HEK293 (cell line): ENCODE data around the gene ZNF541.

Experiments used
- KLF10 ChIP-seq: fragments of 450-650 bp; IDR thresholded peaks from 2 replicates; pipeline ENCODE4 v1.5.1; 2018; ENCODE audit warnings: missing biosample characterization, mild to moderate bottlenecking, missing genetic modification characterization
- OSR2 ChIP-seq: fragments of 450-650 bp; formaldehyde crosslinking; IDR thresholded peaks from 2 replicates; pipeline ENCODE4 v1.5.1; 2016; ENCODE audit warnings: missing biosample characterization, missing genetic modification characterization
- REPIN1 ChIP-seq: fragments of 450-650 bp; formaldehyde crosslinking; IDR thresholded peaks from 2 replicates; pipeline ENCODE4 v1.5.1; 2017; ENCODE audit warnings: missing biosample characterization, missing genetic modification characterization, low read depth
- SP7 ChIP-seq: fragments of 450-650 bp; formaldehyde crosslinking; IDR thresholded peaks from 2 replicates; pipeline ENCODE4 v1.5.1; 2016; ENCODE audit warnings: missing biosample characterization, missing genetic modification characterization
- WT1 ChIP-seq: fragments of 450-650 bp; formaldehyde crosslinking; IDR thresholded peaks from 2 replicates; pipeline ENCODE4 v1.5.1; 2016; ENCODE audit warnings: missing biosample characterization, missing genetic modification characterization
- YY2 ChIP-seq: fragments of 450-650 bp; formaldehyde crosslinking; IDR thresholded peaks from 2 replicates; pipeline ENCODE4 v1.5.1; 2016; ENCODE audit warnings: missing biosample characterization, missing genetic modification characterization
- ZBTB10 ChIP-seq: fragments of 450-650 bp; formaldehyde crosslinking; IDR thresholded peaks from 2 replicates; pipeline ENCODE4 v1.5.1; 2016; ENCODE audit warnings: missing biosample characterization, missing genetic modification characterization
- ZBTB48 ChIP-seq: fragments of 450-650 bp; formaldehyde crosslinking; IDR thresholded peaks from 2 replicates; pipeline ENCODE4 v1.5.1; 2016; ENCODE audit warnings: missing biosample characterization, missing genetic modification characterization
- ZEB2 ChIP-seq: fragments of 450-650 bp; formaldehyde crosslinking; IDR thresholded peaks from 2 replicates; pipeline ENCODE4 v1.5.1; 2016; ENCODE audit warnings: missing biosample characterization, missing genetic modification characterization
- ZFP41 ChIP-seq: fragments of 450-650 bp; formaldehyde crosslinking; IDR thresholded peaks from 2 replicates; pipeline ENCODE4 v1.5.1; 2016; ENCODE audit warnings: missing biosample characterization, missing genetic modification characterization, borderline replicate concordance
- ZIC2 ChIP-seq: fragments of 450-650 bp; formaldehyde crosslinking; IDR thresholded peaks from 2 replicates; pipeline ENCODE4 v1.5.1; 2016; ENCODE audit warnings: missing biosample characterization, missing genetic modification characterization
- ZNF146 ChIP-seq: fragments of 450-650 bp; formaldehyde crosslinking; IDR thresholded peaks from 2 replicates; pipeline ENCODE4 v1.5.1; 2016; ENCODE audit warnings: missing biosample characterization, missing genetic modification characterization
- ZNF16 ChIP-seq: fragments of 450-650 bp; formaldehyde crosslinking; IDR thresholded peaks from 2 replicates; pipeline ENCODE4 v1.5.1; 2016; ENCODE audit warnings: low read depth, missing biosample characterization, missing genetic modification characterization
- ZNF274 ChIP-seq, 2 experiments: fragments of 200-500 bp in 1 of 2; fragments of 450-650 bp in 1 of 2; sonication (Bioruptor generic) in 1 of 2; formaldehyde crosslinking in 1 of 2; IDR thresholded peaks; 2 replicates each; pipeline versions ENCODE4 v1.5.1 to v1.6.1; 2014 to 2016; ENCODE audit warnings: borderline replicate concordance in 1 of 2, inconsistent platforms in 1 of 2, low read length in 1 of 2, missing biosample characterization in 1 of 2, missing genetic modification characterization in 1 of 2
- ZNF292 ChIP-seq: fragments of 450-650 bp; formaldehyde crosslinking; IDR thresholded peaks from 2 replicates; pipeline ENCODE4 v1.5.1; 2016; ENCODE audit warnings: low read depth, missing biosample characterization, missing genetic modification characterization, borderline replicate concordance
- ZNF37A ChIP-seq: fragments of 450-650 bp; IDR thresholded peaks from 2 replicates; pipeline ENCODE4 v1.5.1; 2018; ENCODE audit warnings: missing biosample characterization, missing genetic modification characterization
- ZNF391 ChIP-seq: fragments of 450-650 bp; formaldehyde crosslinking; IDR thresholded peaks from 2 replicates; pipeline ENCODE4 v1.5.1; 2016; ENCODE audit warnings: low read depth, missing biosample characterization, missing genetic modification characterization, borderline replicate concordance
- ZNF404 ChIP-seq: fragments of 450-650 bp; formaldehyde crosslinking; IDR thresholded peaks from 2 replicates; pipeline ENCODE4 v1.5.1; 2017; ENCODE audit warnings: missing biosample characterization, missing genetic modification characterization
- ZNF416 ChIP-seq: fragments of 450-650 bp; formaldehyde crosslinking; IDR thresholded peaks from 2 replicates; pipeline ENCODE4 v1.5.1; 2016; ENCODE audit warnings: missing biosample characterization, missing genetic modification characterization
- ZNF433 ChIP-seq: fragments of 450-650 bp; formaldehyde crosslinking; IDR thresholded peaks from 2 replicates; pipeline ENCODE4 v1.5.1; 2016; ENCODE audit warnings: missing biosample characterization, missing genetic modification characterization, low read depth
- ZNF473 ChIP-seq: fragments of 450-650 bp; formaldehyde crosslinking; IDR thresholded peaks from 2 replicates; pipeline ENCODE4 v1.5.1; 2017; ENCODE audit warnings: missing biosample characterization, missing genetic modification characterization
- ZNF513 ChIP-seq: fragments of 450-650 bp; IDR thresholded peaks from 2 replicates; pipeline ENCODE4 v1.5.1; 2018; ENCODE audit warnings: missing biosample characterization, missing genetic modification characterization
- ZNF514 ChIP-seq: fragments of 450-650 bp; formaldehyde crosslinking; IDR thresholded peaks from 2 replicates; pipeline ENCODE4 v1.5.1; 2016; ENCODE audit warnings: missing biosample characterization, missing genetic modification characterization
- ZNF548 ChIP-seq: fragments of 450-650 bp; formaldehyde crosslinking; IDR thresholded peaks from 2 replicates; pipeline ENCODE4 v1.5.1; 2016; ENCODE audit warnings: missing biosample characterization, missing genetic modification characterization
- ZNF558 ChIP-seq: fragments of 450-650 bp; formaldehyde crosslinking; IDR thresholded peaks from 2 replicates; pipeline ENCODE4 v1.5.1; 2016; ENCODE audit warnings: missing biosample characterization, missing genetic modification characterization
- ZNF596 ChIP-seq: fragments of 450-650 bp; IDR thresholded peaks from 2 replicates; pipeline ENCODE4 v1.5.0; 2018; ENCODE audit warnings: missing biosample characterization, mild to moderate bottlenecking, missing genetic modification characterization, moderate library complexity
- ZNF629 ChIP-seq: fragments of 450-650 bp; formaldehyde crosslinking; IDR thresholded peaks from 2 replicates; pipeline ENCODE4 v1.5.1; 2017; ENCODE audit warnings: missing biosample characterization, missing genetic modification characterization
- ZNF654 ChIP-seq: fragments of 450-650 bp; formaldehyde crosslinking; IDR thresholded peaks from 2 replicates; pipeline ENCODE4 v1.5.1; 2016; ENCODE audit warnings: low read depth, missing biosample characterization, missing genetic modification characterization
- ZNF660 ChIP-seq: fragments of 450-650 bp; IDR thresholded peaks from 2 replicates; pipeline ENCODE4 v1.5.1; 2018; ENCODE audit warnings: missing biosample characterization, mild to moderate bottlenecking, missing genetic modification characterization
- ZNF701 ChIP-seq: fragments of 450-650 bp; formaldehyde crosslinking; IDR thresholded peaks from 2 replicates; pipeline ENCODE4 v1.5.1; 2016; ENCODE audit warnings: missing biosample characterization, missing genetic modification characterization
- ZNF747 ChIP-seq: fragments of 450-650 bp; formaldehyde crosslinking; IDR thresholded peaks from 2 replicates; pipeline ENCODE4 v1.5.1; 2016; ENCODE audit warnings: missing biosample characterization, missing genetic modification characterization
- ZNF76 ChIP-seq: fragments of 450-650 bp; formaldehyde crosslinking; IDR thresholded peaks from 2 replicates; pipeline ENCODE4; 2016; ENCODE audit warnings: low read depth, missing biosample characterization, missing genetic modification characterization, borderline replicate concordance
- ZNF830 ChIP-seq: fragments of 450-650 bp; IDR thresholded peaks from 2 replicates; pipeline ENCODE4 v1.5.0; 2018; ENCODE audit warnings: missing biosample characterization, missing genetic modification characterization, low read depth, mild to moderate bottlenecking, moderate library complexity
- TF ChIP-seq, protein P1 (sequence below): fragments of 450-650 bp; formaldehyde crosslinking; IDR thresholded peaks from 2 replicates; pipeline ENCODE4 v1.5.1; 2016; ENCODE audit warnings: missing biosample characterization, missing genetic modification characterization, low read depth
- TF ChIP-seq, protein P2 (sequence below): fragments of 450-650 bp; formaldehyde crosslinking; IDR thresholded peaks from 2 replicates; pipeline ENCODE4 v1.5.1; 2017; ENCODE audit warnings: missing biosample characterization, missing genetic modification characterization

Gene ZNF541

GRCh38 chr19:47608074-47608918 lies 35.3 kb upstream of the ZNF541 start (continued):
- TF ChIP-seq REPIN1 = peak; percentile 47; the same call in 1 of the 2 replicates
- no peak for TF ChIP-seq ZNF596 (tag by site-specific recombination)
- TF ChIP-seq ZFP41 (tag by site-specific recombination) = no peak
- TF ChIP-seq SP7 (tag by site-specific recombination) = peak; percentile 74
- no peak for TF ChIP-seq ZNF830 (tag by site-specific recombination)
- TF ChIP-seq ZNF513 (tag by site-specific recombination) = peak; percentile 91
- no peak for TF ChIP-seq ZNF654 (tag by site-specific recombination)
- no peak for TF ChIP-seq ZNF629 (tag by site-specific recombination)
- TF ChIP-seq YY2 (tag by site-specific recombination) = 0 out of 2 replicates have a peak, but pooled peaks have one; percentile 57
- TF ChIP-seq ZBTB10 = peak; percentile 99
- no peak for TF ChIP-seq OSR2 (tag by site-specific recombination)
- TF ChIP-seq ZNF473 = no peak
- peak; percentile 69 for TF ChIP-seq ZEB2 (tag by site-specific recombination)
- peak; percentile 65 for TF ChIP-seq KLF10 (tag by site-specific recombination)
- no peak for TF ChIP-seq ZNF404 (tag by site-specific recombination)
- TF ChIP-seq ZNF548 (tag by site-specific recombination) = no peak
- no peak for TF ChIP-seq ZNF416 (tag by site-specific recombination)
- TF ChIP-seq ZNF660 (tag by site-specific recombination) = no peak; the same call in 1 of the 2 replicates
- no peak for TF ChIP-seq ZNF292 (tag by site-specific recombination)
- TF ChIP-seq ZNF274 (IDR thresholded peaks at IDR 0.05; ENCODE audit: low read length) = no peak
- TF ChIP-seq ZNF274 (tag by site-specific recombination; IDR thresholded peaks at IDR 0.05; ENCODE audit: borderline replicate concordance) = no peak
- no peak for TF ChIP-seq ZNF558 (tag by site-specific recombination)
- no peak for TF ChIP-seq ZNF146 (tag by site-specific recombination)
- TF ChIP-seq ZNF701 = no peak
- TF ChIP-seq, protein P1, sequence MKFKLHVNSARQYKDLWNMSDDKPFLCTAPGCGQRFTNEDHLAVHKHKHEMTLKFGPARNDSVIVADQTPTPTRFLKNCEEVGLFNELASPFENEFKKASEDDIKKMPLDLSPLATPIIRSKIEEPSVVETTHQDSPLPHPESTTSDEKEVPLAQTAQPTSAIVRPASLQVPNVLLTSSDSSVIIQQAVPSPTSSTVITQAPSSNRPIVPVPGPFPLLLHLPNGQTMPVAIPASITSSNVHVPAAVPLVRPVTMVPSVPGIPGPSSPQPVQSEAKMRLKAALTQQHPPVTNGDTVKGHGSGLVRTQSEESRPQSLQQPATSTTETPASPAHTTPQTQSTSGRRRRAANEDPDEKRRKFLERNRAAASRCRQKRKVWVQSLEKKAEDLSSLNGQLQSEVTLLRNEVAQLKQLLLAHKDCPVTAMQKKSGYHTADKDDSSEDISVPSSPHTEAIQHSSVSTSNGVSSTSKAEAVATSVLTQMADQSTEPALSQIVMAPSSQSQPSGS (tag by site-specific recombination) = no peak
- TF ChIP-seq, protein P2, sequence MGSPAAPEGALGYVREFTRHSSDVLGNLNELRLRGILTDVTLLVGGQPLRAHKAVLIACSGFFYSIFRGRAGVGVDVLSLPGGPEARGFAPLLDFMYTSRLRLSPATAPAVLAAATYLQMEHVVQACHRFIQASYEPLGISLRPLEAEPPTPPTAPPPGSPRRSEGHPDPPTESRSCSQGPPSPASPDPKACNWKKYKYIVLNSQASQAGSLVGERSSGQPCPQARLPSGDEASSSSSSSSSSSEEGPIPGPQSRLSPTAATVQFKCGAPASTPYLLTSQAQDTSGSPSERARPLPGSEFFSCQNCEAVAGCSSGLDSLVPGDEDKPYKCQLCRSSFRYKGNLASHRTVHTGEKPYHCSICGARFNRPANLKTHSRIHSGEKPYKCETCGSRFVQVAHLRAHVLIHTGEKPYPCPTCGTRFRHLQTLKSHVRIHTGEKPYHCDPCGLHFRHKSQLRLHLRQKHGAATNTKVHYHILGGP (tag by site-specific recombination) = no peak
- TF ChIP-seq ZNF514 (tag by site-specific recombination) = no peak
- 0 out of 2 replicates have a peak, but pooled peaks have one; percentile 50 for TF ChIP-seq ZNF391 (tag by site-specific recombination)
- TF ChIP-seq ZNF747 (tag by site-specific recombination) = no peak
- no peak for TF ChIP-seq WT1 (tag by site-specific recombination)
- TF ChIP-seq ZNF76 (tag by site-specific recombination) = peak; percentile 94
- peak; percentile 80 for TF ChIP-seq ZBTB48
- TF ChIP-seq ZNF433 (tag by site-specific recombination) = no peak
- no peak for TF ChIP-seq ZNF37A (tag by site-specific recombination)
- peak; percentile 95 for TF ChIP-seq ZIC2 (tag by site-specific recombination)
- no peak for TF ChIP-seq ZNF16
